HG03439 (cell line): ENCODE results near the gene CPSF4L.

Experiments
- ATAC-seq: cut with Tn5 transposase; IDR thresholded peaks from one replicate; pipeline ENCODE4 v1.9.1; 2021; ENCODE audit warnings: mild to moderate bottlenecking, moderate library complexity; ENCODE audit not compliant: unreplicated experiment

Gene CPSF4L

GRCh38 chr17:73205459-73205961 is 56.2 kb downstream of the CPSF4L start:
- ATAC-seq, result no peak

DNA sequence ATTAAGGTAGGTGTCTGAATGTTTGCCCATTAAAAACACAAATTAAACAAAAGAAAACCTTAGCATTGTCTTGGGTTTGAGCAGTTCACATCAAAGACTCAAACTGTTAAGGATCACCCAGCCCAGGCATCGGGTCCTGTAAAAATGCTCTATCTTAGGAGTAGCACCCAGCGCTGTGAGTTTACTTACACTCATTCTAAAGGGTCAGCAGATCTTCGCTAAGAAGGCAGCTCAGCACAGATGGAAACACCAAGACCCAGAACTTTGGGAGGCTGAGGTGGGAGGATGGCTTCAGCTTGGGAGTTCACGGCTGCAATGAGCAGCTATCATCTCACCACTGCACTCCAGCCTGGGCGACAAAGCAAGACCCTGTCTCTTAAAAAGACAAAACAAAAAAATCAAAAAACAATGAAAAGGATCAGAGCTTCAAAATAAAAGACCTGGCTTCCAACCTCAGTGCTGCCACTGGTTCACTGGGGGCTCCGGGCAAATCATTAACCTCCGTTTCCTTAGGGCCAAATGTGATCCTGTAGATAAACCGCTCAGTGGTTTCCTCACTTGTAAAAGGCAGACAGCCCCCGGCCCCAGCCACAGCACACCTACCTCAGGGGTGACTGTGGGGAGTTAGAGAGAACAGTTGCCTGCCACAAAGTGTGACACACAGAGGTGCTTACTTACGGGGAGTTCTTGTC is 57.7 kb downstream of the CPSF4L start:
- ATAC-seq, result no peak

DNA sequence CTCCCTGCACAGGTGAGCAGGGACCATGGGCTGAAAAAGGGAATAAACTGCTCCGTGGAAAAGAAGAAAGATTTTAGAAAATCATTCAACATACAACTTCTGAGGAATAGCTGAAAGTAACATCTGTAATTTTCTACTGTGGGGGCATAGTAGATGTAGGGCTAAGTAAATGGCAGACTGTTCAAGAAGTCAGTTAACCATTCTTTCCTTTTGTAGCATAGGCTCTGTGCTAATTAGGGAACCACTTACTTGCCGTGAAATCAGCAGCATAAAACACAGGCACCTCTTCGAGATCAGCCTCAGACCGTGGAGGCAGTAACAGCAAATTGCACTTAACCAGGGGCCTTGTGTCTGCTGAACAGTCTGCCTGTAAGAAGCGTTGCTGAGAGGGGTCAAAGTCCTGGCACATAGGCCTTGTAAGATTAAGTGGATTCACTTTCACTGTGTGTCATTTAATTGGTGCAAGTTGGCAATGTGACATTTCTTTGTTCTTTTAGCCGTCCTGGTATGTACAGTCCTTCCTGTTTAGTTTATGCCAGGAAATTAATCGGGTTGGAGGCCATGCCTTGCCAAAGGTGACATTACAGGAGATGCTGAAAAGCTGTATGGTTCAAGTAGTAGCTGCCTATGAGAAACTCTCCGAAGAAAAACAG is 58.4 kb downstream of the CPSF4L start:
- ATAC-seq, result no peak

DNA sequence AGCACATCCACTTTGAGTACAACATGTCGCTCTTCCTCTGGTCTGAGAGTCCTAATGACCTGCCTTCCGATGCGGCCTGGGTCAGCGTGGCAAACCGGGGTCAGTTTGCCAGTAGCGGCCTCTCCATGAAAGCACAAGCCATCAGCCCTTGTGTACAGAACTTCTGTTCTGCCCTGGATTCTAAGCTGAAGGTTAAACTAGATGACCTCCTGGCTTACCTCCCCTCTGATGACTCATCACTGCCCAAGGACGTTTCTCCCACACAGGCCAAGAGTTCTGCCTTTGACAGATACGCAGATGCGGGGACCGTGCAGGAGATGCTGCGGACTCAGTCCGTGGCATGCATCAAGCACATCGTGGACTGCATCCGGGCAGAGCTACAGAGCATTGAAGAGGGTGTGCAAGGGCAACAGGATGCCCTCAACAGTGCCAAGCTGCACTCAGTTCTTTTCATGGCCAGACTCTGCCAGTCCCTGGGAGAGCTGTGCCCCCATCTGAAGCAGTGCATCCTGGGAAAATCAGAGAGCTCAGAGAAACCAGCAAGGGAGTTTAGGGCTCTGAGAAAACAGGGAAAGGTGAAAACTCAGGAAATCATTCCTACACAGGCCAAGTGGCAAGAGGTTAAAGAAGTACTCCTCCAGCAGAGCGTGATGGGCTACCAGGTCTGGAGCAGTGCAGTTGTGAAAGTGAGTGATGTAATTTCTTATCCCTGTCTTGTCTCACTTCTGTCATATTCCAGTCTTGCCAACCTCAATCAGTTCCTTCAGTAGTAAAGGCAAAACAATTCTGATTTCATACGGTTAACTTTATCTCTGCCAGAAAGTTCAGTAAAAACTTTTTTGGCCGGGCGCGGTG is 60.2 kb downstream of the CPSF4L start:
- ATAC-seq, result no peak

DNA sequence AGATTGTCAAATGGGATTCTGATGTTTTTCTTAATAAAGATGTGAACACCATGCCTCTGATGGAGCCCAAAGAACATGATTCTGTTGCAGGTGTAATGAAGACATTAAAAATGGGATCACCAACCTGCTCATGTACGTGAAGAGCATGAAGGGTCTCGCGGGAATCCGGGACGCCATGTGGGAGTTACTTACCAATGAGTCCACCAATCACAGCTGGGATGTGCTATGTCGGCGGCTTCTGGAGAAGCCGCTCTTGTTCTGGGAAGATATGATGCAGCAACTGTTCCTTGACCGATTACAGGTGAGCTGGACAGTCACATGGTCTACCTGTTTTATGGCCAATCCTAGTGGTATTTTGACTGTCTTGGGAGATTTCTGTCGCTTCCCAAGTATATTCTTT is 61.2 kb downstream of the CPSF4L start:
- ATAC-seq, result no peak

- ATAC-seq, result no peak
Observed at GRCh38 chr17:73199751-73200317, 61.8 kb downstream of the CPSF4L start.

DNA sequence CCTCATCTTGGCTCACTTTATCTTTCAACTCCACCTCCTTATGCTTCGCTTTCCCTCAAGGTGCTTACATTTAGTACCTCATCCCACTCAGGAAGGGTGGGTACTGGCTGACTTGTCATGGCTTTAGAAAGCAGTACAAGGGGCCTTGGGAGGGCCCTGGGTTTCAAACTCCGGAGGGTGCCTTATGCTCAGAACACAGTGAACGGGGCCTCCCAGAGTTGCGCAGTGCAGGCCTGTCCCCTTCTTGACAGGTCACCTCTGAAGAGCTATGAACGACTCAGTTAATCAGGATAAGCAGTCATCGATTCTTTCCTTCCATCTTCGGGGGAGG is 62.8 kb downstream of the CPSF4L start:
- ATAC-seq, result no peak
